Testis (tissue), 3 donors: Measurements from ENCODE around the gene RAD23B. TPM values are rescaled to one million over a fixed set of nuclear protein-coding genes. Genes with fewer than 3 reads are reported as not detected.

Experiments
- DNase-seq: peaks from one replicate; pipeline ENCODE4 v3.0.0-alpha.2; 2019
- H3K27ac ChIP-seq, 2 donors: fragments of 200-600 bp; sonication (generic); one replicate each; pipeline ENCODE4 v1.5.1; 2019
- H3K27me3 ChIP-seq: fragments of 200-600 bp; sonication (generic); one replicate; pipeline ENCODE4 v1.5.1; 2019
- H3K36me3 ChIP-seq: fragments of 200-600 bp; sonication (generic); one replicate; pipeline ENCODE4 v1.5.1; 2017; ENCODE audit warnings: low read depth; ENCODE audit errors: missing control alignments
- H3K4me1 ChIP-seq: fragments of 200-600 bp; sonication (generic); one replicate; pipeline ENCODE4 v1.5.1; 2019
- H3K4me3 ChIP-seq, 2 donors: fragments of 200-600 bp; sonication (generic); one replicate each; pipeline ENCODE4 v1.5.1; 2017 to 2019
- H3K9me3 ChIP-seq: fragments of 200-600 bp; sonication (generic); one replicate; pipeline ENCODE4 v1.5.1; 2017
- POLR2A ChIP-seq: fragments of 450-650 bp; IDR thresholded peaks from one replicate; pipeline ENCODE4 v1.6.1; 2017; ENCODE audit warnings: antibody characterized with exemption, mild to moderate bottlenecking, moderate library complexity
- WGBS, 2 donors: methylation state at CpG; one replicate each; pipeline ENCODE4 v1.1.5; 2018; 5-methylcytosine and 5-hydroxymethylcytosine counted together
- intact Hi-C: fragments of 100-400 bp; cut with DNase I; formaldehyde crosslinking; loops from one replicate; pipeline ENCODE4 v1.15.1; 2023; ENCODE audit warnings: low total_unique reads
- polyA plus RNA-seq: library from polyadenylated mRNA; stranded (reverse); fragments of 350-450 nt; fragmentation: Illumina TruSeq; extraction: RNeasy Lipid Tissue Mini Kit (QIAGEN cat#74804); gene quantifications from one replicate; pipeline ENCODE4 v1.2.3, GENCODE V29; 2014; ENCODE audit warnings: low read depth, low replicate concordance; ENCODE audit not compliant: insufficient read depth
- total RNA-seq, 2 donors: library from RNA; depleted of rRNA; stranded (reverse); fragments of >200 nt; gene quantifications; one replicate each; pipeline ENCODE4 v1.2.3, GENCODE V29; 2016
- TF ChIP-seq, protein P1 (sequence below), 3 experiments: fragments of 450-650 bp in 2 of 3; fragments of 200-600 bp in 1 of 3; sonication (generic) in 1 of 3; IDR thresholded peaks; one replicate each; pipeline ENCODE4 v1.5.1; 2016 to 2019; ENCODE audit warnings: antibody characterized with exemption in 3 of 3, mild to moderate bottlenecking in 2 of 3, moderate library complexity in 1 of 3

The RAD23B gene
- total and polyA plus RNA-seq, 3 donors from 2014 or later = 116 to 199 (median 138) TPM

- Histone ChIP-seq H3K27me3 (no peaks in the 10 kb centered on the region), H3K4me1 (no peaks in the 10 kb centered on the region), H3K4me3 (no peak overlapping the region), H3K27ac (no peak overlapping the region), H3K9me3 (no peaks in the 10 kb centered on the region), H3K36me3 (no peaks in the 10 kb centered on the region)
- TF ChIP-seq, protein P1, sequence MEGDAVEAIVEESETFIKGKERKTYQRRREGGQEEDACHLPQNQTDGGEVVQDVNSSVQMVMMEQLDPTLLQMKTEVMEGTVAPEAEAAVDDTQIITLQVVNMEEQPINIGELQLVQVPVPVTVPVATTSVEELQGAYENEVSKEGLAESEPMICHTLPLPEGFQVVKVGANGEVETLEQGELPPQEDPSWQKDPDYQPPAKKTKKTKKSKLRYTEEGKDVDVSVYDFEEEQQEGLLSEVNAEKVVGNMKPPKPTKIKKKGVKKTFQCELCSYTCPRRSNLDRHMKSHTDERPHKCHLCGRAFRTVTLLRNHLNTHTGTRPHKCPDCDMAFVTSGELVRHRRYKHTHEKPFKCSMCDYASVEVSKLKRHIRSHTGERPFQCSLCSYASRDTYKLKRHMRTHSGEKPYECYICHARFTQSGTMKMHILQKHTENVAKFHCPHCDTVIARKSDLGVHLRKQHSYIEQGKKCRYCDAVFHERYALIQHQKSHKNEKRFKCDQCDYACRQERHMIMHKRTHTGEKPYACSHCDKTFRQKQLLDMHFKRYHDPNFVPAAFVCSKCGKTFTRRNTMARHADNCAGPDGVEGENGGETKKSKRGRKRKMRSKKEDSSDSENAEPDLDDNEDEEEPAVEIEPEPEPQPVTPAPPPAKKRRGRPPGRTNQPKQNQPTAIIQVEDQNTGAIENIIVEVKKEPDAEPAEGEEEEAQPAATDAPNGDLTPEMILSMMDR (IDR thresholded peaks at IDR 0.05) = no peak
- no peak for TF ChIP-seq POLR2A
- intact Hi-C loops = no loop called here
- no peak for DNase-seq
These were observed 67.4 kb downstream of the RAD23B start for GRCh38 chr9:107350443-107350842.

DNA sequence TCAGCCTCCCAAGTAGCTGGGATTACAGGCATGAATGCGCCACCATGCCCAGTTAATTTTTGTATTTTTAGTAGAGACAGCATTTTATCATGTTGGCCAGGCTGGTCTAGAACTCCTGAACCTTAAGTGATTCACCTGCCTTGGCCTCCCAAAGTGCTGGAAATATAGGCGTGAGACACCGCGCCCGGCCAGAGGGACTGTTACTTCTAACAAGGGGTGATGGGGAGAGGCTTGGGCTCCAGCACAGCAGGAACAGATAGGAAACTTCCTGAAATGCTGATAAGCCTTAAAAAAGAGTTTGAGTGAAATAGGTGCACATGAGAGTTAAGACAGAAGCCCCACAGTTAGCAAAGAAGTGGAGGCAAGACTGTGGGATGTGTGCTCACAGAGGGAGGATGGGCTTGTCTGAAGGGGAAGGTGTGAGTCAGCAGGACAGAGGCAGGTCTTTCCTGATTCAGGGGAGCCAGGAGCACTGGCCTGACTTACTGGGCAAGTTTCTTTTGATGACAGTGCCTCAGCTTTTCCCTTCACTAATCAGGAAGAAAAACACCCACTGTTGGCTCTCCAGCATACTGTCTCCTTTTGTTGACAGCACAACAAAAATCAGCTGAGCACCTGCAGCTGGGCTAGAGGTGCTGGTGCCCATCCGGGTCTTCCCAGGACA lies 68.4 kb downstream of the RAD23B start:
- Histone ChIP-seq H3K27ac (no peak overlapping the region), H3K4me1 (no peaks in the 10 kb centered on the region), H3K27me3 (no peaks in the 10 kb centered on the region), H3K36me3 (no peaks in the 10 kb centered on the region), H3K4me3 (no peak overlapping the region), H3K9me3 (no peaks in the 10 kb centered on the region)
- WGBS, 2 donors = 93 to 96% methylated on average over 6 of the region's 6 CpGs
- intact Hi-C loops = no loop called here
- no peak for DNase-seq
- no peak for TF ChIP-seq POLR2A
- TF ChIP-seq, protein P1 (IDR thresholded peaks at IDR 0.05) = no peak

DNA sequence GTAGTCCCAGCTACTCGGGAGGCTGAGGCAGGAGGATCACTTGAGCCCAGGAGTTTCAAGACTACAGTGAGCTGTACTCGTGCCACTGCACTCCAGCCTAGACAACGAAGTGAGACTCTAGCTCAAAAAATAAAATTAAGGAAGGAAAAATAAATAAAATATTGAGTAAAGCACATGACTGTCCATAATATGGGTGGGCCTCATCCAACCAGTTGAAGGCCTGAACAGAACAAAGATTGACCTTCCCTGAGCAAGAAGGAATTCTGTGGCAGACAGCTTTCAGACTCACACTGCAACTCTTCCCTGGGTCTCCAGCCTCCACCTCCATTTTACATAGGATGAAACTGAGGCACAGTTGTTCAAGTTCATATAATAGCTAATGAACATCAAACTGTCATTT lies 72.3 kb downstream of the RAD23B start:
- TF ChIP-seq POLR2A = no peak
- TF ChIP-seq, protein P1 (IDR thresholded peaks at IDR 0.05) = no peak
- H3K9me3 ChIP-seq = no peaks in the 10 kb centered on the region
- H3K4me1 ChIP-seq = no peaks in the 10 kb centered on the region
- DNase-seq = no peak
- intact Hi-C loops = no loop called here
- WGBS, 2 donors = 91 to 95% methylated on average over 3 of the region's 3 CpGs
- H3K36me3 ChIP-seq = no peaks in the 10 kb centered on the region
- no peak overlapping the region for H3K27ac ChIP-seq
- H3K27me3 ChIP-seq = no peaks in the 10 kb centered on the region
- H3K4me3 ChIP-seq = no peak overlapping the region

DNA sequence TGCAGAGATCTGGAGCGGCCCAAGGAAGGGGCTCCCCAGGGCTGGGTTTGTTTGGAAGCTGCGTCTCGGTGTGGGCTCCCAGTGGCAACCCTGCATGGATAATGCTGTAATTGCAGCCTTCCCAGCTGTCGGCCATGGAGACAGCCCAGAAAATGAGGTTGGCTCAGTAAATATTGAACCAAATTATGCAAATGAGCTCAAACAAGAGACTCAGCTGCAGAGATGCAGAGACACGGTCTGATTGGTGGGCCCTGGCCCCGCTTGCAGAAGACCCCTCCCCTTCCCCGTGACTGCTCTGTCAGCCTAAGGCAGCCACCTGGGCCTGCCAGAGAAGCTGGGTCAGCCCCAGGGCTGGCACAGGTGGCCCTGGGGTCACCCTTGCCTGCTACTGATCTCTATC lies 75.9 kb downstream of the RAD23B start:
- no peaks in the 10 kb centered on the region for H3K27me3 ChIP-seq
- no peaks in the 10 kb centered on the region for H3K4me1 ChIP-seq
- TF ChIP-seq, protein P1 (IDR thresholded peaks at IDR 0.05) = no peak
- no peak for TF ChIP-seq POLR2A
- no peak overlapping the region for H3K27ac ChIP-seq
- no peaks in the 10 kb centered on the region for H3K9me3 ChIP-seq
- no peak for DNase-seq
- H3K36me3 ChIP-seq = no peaks in the 10 kb centered on the region
- intact Hi-C loops = no loop called here
- no peak overlapping the region for H3K4me3 ChIP-seq
- WGBS, 2 donors = 62 to 78% methylated on average over 7 of the region's 7 CpGs

GRCh38 chr9:107360098-107360497 lies 77.0 kb downstream of the RAD23B start:
- WGBS, 2 donors = 88 to 91% methylated on average over 7 of the region's 7 CpGs
- Histone ChIP-seq H3K9me3 (no peaks in the 10 kb centered on the region), H3K4me1 (no peaks in the 10 kb centered on the region), H3K27me3 (no peaks in the 10 kb centered on the region), H3K27ac (no peak overlapping the region), H3K36me3 (no peaks in the 10 kb centered on the region), H3K4me3 (no peak overlapping the region)
- no peak for TF ChIP-seq POLR2A
- TF ChIP-seq, protein P1 (IDR thresholded peaks at IDR 0.05) = no peak
- no peak for DNase-seq
- intact Hi-C loops = no loop called here
